Activated CD4-positive, alpha-beta T cell treated with anti-CD3 and anti-CD28 coated beads, Interleukin-2, amount 10 ng/mL, durations not matched to agents 7 days and 5 days (primary cell): ENCODE results near the gene CHST11. TPM values are rescaled to one million over a fixed set of nuclear protein-coding genes. Genes with fewer than 3 reads are reported as not detected.
A peak's percentile ranks its signal among the peaks of the same experiment; 100 is the strongest.

ENCODE experiments used
- CTCF ChIA-PET: fragments of 350-600 bp; sonication (Branson Sonifier 250); formaldehyde crosslinking; loops from one replicate; lab custom pipeline; 2021; ENCODE audit warnings: antibody characterized with exemption; lab: Charles Lee
- POLR2A ChIA-PET: fragments of 350-600 bp; sonication (Branson Sonifier 250); formaldehyde crosslinking; loops from one replicate; lab custom pipeline; 2021; ENCODE audit warnings: antibody characterized with exemption; lab: Charles Lee
- DNase-seq: peaks from one replicate; pipeline ENCODE4 v3.0.0-alpha.2; 2020
- H3K27ac Mint-ChIP-seq: one replicate; pipeline ENCODE4 v1.8.0; 2021; ENCODE audit warnings: mild to moderate bottlenecking, moderate library complexity, mixed read lengths
- H3K27me3 Mint-ChIP-seq: one replicate; pipeline ENCODE4 v1.8.0; 2021; ENCODE audit warnings: mixed read lengths
- H3K36me3 Mint-ChIP-seq: one replicate; pipeline ENCODE4 v1.8.0; 2021; ENCODE audit warnings: low read depth, mixed read lengths
- H3K4me1 Mint-ChIP-seq: one replicate; pipeline ENCODE4 v1.8.0; 2021; ENCODE audit warnings: mixed read lengths
- H3K4me3 Mint-ChIP-seq: one replicate; pipeline ENCODE4 v1.8.0; 2021; ENCODE audit warnings: mild to moderate bottlenecking, moderate library complexity, mixed read lengths
- H3K9me3 Mint-ChIP-seq: one replicate; pipeline ENCODE4 v1.8.0; 2021; ENCODE audit warnings: mixed read lengths
- total RNA-seq, 2 experiments: library from RNA; stranded (reverse); gene quantifications; one replicate each; pipeline ENCODE4 v1.2.3, GENCODE V29; 2021

CHST11 gene
- total RNA-seq, 2 experiments from 2014 or later = 56.4 to 56.6 TPM

- H3K27ac Mint-ChIP-seq = peak overlapping the region; percentile 47
- DNase-seq = no peak
- CTCF ChIA-PET = interaction anchor here (1.8 kb wide), 1 partner anchor 10 kb away, joined by 6 read pairs; no protein-coding TSS in a partner anchor
- H3K27me3 Mint-ChIP-seq = no peaks in the 10 kb centered on the region
- H3K36me3 Mint-ChIP-seq = peaks cover 20% of the 10 kb centered on the region
- peaks cover 74% of the 10 kb centered on the region for H3K4me1 Mint-ChIP-seq
- peaks cover 2% of the 10 kb centered on the region for H3K9me3 Mint-ChIP-seq
- no peak overlapping the region for H3K4me3 Mint-ChIP-seq
- POLR2A ChIA-PET = interaction anchor here (0.6 kb wide), 1 partner anchor 64 kb away, joined by 12 read pairs; no protein-coding TSS in a partner anchor
These were observed 224.4 kb downstream of the CHST11 start for GRCh38 chr12:104681012-104681690.

- H3K4me3 Mint-ChIP-seq = peak overlapping the region; percentile 59
- peaks cover 27% of the 10 kb centered on the region for H3K36me3 Mint-ChIP-seq
- H3K4me1 Mint-ChIP-seq = peaks cover 89% of the 10 kb centered on the region
- no peaks in the 10 kb centered on the region for H3K27me3 Mint-ChIP-seq
- peaks cover 4% of the 10 kb centered on the region for H3K9me3 Mint-ChIP-seq
- DNase-seq = peak; percentile 90
- ChIA-PET POLR2A (no interaction called here), CTCF (interaction anchor here (1.0 to 1.6 kb wide), 3 partner anchors 9 to 16 kb away, joined by 3 to 8 read pairs (median 5); no protein-coding TSS in a partner anchor)
- peak overlapping the region; percentile 90 for H3K27ac Mint-ChIP-seq
These were observed 226.1 kb downstream of the CHST11 start for GRCh38 chr12:104682790-104683279.

DNA sequence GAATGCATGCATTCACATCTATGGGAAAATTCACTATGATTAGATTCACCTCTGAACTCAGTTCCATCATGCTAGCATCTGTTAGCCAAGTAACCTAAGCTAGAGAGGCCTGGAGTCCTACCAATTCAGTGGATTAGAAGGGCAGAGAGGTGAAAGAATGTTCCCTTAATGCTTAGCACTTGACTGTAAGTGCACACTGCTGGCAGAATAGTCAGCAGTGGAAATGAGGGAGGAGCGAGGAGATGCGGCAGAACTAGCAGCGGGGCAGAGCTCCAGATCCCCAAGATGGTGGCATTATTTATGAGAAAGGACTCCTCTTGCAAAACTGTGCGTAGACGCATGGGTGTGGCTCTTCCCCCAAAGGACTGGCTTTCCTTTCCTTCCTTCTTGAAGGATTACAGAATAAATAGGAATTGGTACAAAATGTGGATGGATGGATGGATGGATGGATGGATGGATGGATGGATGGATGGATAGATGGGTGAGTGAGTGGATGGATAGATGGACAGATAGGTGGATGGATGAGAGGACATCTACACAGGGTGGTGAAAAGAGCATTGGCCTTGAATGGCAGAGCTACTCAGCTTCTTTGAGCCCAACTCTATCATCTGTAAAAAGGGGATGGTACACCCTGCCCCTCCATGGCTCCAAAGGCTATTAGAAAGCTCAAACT lies 227.2 kb downstream of the CHST11 start:
- no peak overlapping the region for H3K4me3 Mint-ChIP-seq
- H3K4me1 Mint-ChIP-seq = peaks cover 90% of the 10 kb centered on the region
- no peak for DNase-seq
- H3K27ac Mint-ChIP-seq = peak overlapping the region; percentile 90
- CTCF ChIA-PET = interaction anchor here (0.6 to 2.2 kb wide), 6 partner anchors 10 to 30 kb away, joined by 3 to 6 read pairs (median 4); no protein-coding TSS in a partner anchor
- peaks cover 29% of the 10 kb centered on the region for H3K36me3 Mint-ChIP-seq
- POLR2A ChIA-PET = no interaction called here
- H3K27me3 Mint-ChIP-seq = no peaks in the 10 kb centered on the region
- peaks cover 4% of the 10 kb centered on the region for H3K9me3 Mint-ChIP-seq

DNA sequence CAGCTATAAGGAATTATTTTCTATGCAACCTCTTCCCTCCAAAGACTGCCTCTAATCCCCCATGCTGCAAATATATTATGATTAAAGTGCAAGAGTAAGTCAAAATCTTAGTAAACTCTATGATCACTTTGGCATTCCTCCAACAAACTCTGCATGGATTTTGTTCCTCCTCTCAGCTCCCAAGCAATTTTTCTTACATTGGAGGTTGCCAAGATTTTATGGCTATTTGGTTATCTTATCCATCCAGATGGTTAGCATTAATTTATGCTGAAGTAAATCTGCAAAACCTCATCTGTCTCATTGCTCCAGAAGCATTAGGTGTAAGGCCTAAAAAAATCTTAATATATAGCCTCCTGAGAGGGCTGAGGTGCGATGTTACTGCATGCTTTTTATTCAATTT lies 228.1 kb downstream of the CHST11 start:
- Mint-ChIP-seq H3K4me1 (peaks cover 91% of the 10 kb centered on the region), H3K4me3 (no peak overlapping the region), H3K27me3 (no peaks in the 10 kb centered on the region), H3K36me3 (peaks cover 37% of the 10 kb centered on the region), H3K27ac (no peak overlapping the region), H3K9me3 (peaks cover 4% of the 10 kb centered on the region)
- CTCF ChIA-PET = interaction anchor here (0.6 to 2.2 kb wide), 6 partner anchors 9 to 80 kb away, joined by 3 to 6 read pairs (median 3); no protein-coding TSS in a partner anchor
- POLR2A ChIA-PET = no interaction called here
- no peak for DNase-seq

DNA sequence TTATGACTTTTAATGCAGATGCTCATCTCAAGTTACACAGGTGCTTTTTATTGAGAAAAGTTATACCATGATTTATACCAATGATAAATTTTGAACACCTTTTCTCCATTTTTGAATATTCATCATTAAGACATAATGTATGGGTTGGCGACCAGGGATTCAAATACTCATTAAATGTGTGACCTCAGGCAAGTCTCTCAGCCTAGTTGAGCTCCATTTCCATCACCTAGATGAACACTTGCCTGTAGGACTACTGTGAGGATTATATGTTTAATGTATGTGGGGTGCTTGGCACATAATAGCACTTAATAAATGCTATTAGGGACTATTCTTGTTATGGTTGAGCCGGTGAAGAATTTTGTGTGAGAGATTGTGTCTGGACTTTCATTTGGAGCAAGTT lies 228.6 kb downstream of the CHST11 start:
- Mint-ChIP-seq H3K4me1 (peaks cover 91% of the 10 kb centered on the region), H3K27me3 (no peaks in the 10 kb centered on the region), H3K4me3 (no peak overlapping the region), H3K36me3 (peaks cover 41% of the 10 kb centered on the region), H3K27ac (peak overlapping the region; percentile 63), H3K9me3 (peaks cover 4% of the 10 kb centered on the region)
- no peak for DNase-seq
- CTCF ChIA-PET = interaction anchor here (1.0 to 2.2 kb wide), 4 partner anchors 10 to 35 kb away, joined by 3 to 6 read pairs (median 4); no protein-coding TSS in a partner anchor
- POLR2A ChIA-PET = no interaction called here

DNA sequence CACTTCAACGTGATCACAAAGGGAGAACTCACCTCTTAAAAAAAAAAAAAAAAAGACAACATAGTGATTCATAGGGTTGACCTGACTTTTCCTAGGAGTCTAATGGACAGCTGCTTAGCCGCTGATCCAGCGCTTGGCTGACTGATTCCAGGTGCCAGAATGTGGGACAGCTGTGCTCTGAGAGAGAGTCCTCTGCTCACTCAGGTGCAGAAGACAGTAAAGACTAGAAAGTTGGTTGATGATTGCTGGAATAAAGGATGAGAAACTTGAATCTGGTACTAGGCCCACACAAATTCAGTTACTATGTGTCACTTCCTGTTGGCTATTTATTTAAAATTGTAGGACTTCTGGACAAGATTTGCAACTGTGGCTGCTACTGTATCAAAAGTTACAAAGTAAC lies 229.4 kb downstream of the CHST11 start:
- Mint-ChIP-seq H3K36me3 (peaks cover 45% of the 10 kb centered on the region), H3K4me1 (peaks cover 88% of the 10 kb centered on the region)
- POLR2A ChIA-PET = no interaction called here

DNA sequence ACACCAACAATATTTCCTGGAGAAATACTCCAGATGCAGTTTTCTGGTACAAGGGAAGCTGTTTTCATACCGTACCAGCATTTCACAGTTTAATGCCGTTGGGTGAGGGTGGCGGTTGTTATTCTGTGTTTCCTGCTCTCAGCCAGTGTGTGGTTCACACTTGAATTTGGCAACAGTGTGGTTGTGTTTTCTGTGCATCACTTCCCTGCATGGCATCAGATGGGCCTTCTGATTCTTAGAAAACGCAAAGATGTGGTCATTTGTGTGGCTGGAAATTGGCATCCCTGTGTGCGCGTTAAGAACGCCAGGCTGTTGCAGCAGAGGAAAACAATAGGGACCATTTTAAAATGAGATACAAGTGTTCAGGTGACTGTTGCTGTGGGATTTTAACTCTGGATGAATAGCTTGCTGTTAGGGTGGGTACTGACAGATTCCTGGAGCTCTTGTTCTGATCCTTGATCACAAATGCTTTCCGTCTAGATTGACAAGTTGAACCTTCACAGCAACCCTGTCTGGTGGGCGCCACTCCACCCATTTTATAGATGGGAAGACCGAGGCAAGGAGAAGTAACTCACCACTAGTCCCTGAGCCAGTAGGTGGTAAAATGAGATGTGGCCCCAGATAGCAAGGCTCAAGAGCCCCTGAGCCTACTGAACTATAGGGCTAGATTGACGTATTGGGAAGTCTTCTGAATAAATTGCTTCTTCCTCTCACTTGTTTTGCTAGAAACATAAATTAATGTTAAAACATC lies 231.2 kb downstream of the CHST11 start:
- Mint-ChIP-seq H3K36me3 (peaks cover 59% of the 10 kb centered on the region), H3K27ac (peak overlapping the region; percentile 96), H3K27me3 (no peaks in the 10 kb centered on the region), H3K9me3 (peaks cover 7% of the 10 kb centered on the region), H3K4me1 (peaks cover 87% of the 10 kb centered on the region), H3K4me3 (peak overlapping the region; percentile 55)
- ChIA-PET POLR2A (interaction anchor here (0.6 to 1.2 kb wide), 5 partner anchors 23 to 303 kb away, joined by 3 to 5 read pairs (median 4); no protein-coding TSS in a partner anchor), CTCF (interaction anchor here (0.6 to 2.3 kb wide), 9 partner anchors 11 to 365 kb away, joined by 3 to 7 read pairs (median 3); no protein-coding TSS in a partner anchor)
- DNase-seq = peak; percentile 78

More for the DNA sequence above, 229.4 kb downstream of the CHST11 start:
- Mint-ChIP-seq H3K9me3 (peaks cover 4% of the 10 kb centered on the region), H3K27ac (peak overlapping the region; percentile 96), H3K4me3 (no peak overlapping the region), H3K27me3 (no peaks in the 10 kb centered on the region)
- CTCF ChIA-PET = interaction anchor here (1.2 to 2.3 kb wide), 4 partner anchors 9 to 304 kb away, joined by 3 to 7 read pairs (median 5); no protein-coding TSS in a partner anchor
- no peak for DNase-seq

DNA sequence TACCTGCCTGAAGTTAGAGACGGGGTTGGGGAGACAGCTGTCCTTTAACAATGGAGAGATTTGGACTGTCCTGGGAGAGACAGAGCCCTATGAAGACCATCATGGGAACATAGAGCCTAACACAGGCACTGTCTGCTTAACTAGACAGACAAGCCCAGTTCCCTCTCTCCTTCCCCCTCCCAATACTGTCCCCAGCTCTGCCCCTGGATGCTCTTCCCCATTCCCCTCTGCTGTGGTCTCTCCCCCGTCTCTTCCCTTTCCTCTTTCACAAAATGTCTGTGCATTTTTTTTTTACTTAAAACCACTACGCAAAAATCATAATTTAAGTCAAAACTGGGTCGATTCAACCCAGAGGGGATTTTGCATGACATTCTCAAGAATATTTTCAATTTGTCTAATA lies 232.9 kb downstream of the CHST11 start:
- DNase-seq = no peak
- Mint-ChIP-seq H3K27me3 (no peaks in the 10 kb centered on the region), H3K27ac (peak overlapping the region; percentile 47), H3K4me1 (peaks cover 89% of the 10 kb centered on the region), H3K36me3 (peaks cover 64% of the 10 kb centered on the region), H3K4me3 (no peak overlapping the region), H3K9me3 (peaks cover 7% of the 10 kb centered on the region)
- CTCF ChIA-PET = interaction anchor here (1.6 kb wide), 1 partner anchor 9 kb away, joined by 4 read pairs; no protein-coding TSS in a partner anchor
- POLR2A ChIA-PET = no interaction called here

GRCh38 chr12:104691721-104692556 lies 235.2 kb downstream of the CHST11 start:
- no peak overlapping the region for H3K4me3 Mint-ChIP-seq
- DNase-seq = no peak
- H3K4me1 Mint-ChIP-seq = peaks cover 86% of the 10 kb centered on the region

GRCh38 chr12:104692557-104693218 lies 235.9 kb downstream of the CHST11 start:
- Mint-ChIP-seq H3K4me3 (no peak overlapping the region), H3K36me3 (peaks cover 56% of the 10 kb centered on the region), H3K4me1 (peaks cover 85% of the 10 kb centered on the region), H3K27ac (peak overlapping the region; percentile 51), H3K27me3 (no peaks in the 10 kb centered on the region), H3K9me3 (peaks cover 6% of the 10 kb centered on the region)
- ChIA-PET CTCF (interaction anchor here (0.6 to 1.2 kb wide), 3 partner anchors 10 to 407 kb away, joined by 3 read pairs; no protein-coding TSS in a partner anchor), POLR2A (interaction anchor here (1.1 kb wide), 1 partner anchor 225 kb away, joined by 4 read pairs; no protein-coding TSS in a partner anchor)
- no peak for DNase-seq

More at GRCh38 chr12:104691721-104692556, 235.2 kb downstream of the CHST11 start:
- Mint-ChIP-seq H3K27me3 (no peaks in the 10 kb centered on the region), H3K36me3 (peaks cover 56% of the 10 kb centered on the region), H3K27ac (no peak overlapping the region), H3K9me3 (peaks cover 6% of the 10 kb centered on the region)
- CTCF ChIA-PET = interaction anchor here (0.6 to 1.2 kb wide), 3 partner anchors 9 to 408 kb away, joined by 3 read pairs; no protein-coding TSS in a partner anchor
- POLR2A ChIA-PET = interaction anchor here (1.1 kb wide), 1 partner anchor 224 kb away, joined by 4 read pairs; no protein-coding TSS in a partner anchor

GRCh38 chr12:104693493-104693892 lies 236.7 kb downstream of the CHST11 start:
- Mint-ChIP-seq H3K9me3 (peaks cover 6% of the 10 kb centered on the region), H3K27ac (peak overlapping the region; percentile 51), H3K36me3 (peaks cover 60% of the 10 kb centered on the region), H3K27me3 (no peaks in the 10 kb centered on the region), H3K4me1 (peaks cover 85% of the 10 kb centered on the region), H3K4me3 (no peak overlapping the region)
- ChIA-PET POLR2A (no interaction called here), CTCF (interaction anchor here (1.3 to 2.1 kb wide), 2 partner anchors 9 to 27 kb away, joined by 4 to 5 read pairs; no protein-coding TSS in a partner anchor)
- no peak for DNase-seq
